Choroid plexus epithelial cell (primary cell): Measurements from ENCODE around the gene ETS1.

Experiments used
- DNase-seq: peaks from one replicate; pipeline ENCODE4 v3.0.0-alpha.2; 2010; ENCODE audit warnings: low read depth
- H3K4me3 ChIP-seq: 2 replicates; pipeline ENCODE4 v1.5.1; 2011; ENCODE audit warnings: low read depth, mild to moderate bottlenecking, control low read depth, low read length, moderate library complexity
- CTCF ChIP-seq: conservative IDR thresholded peaks from 2 replicates; pipeline ENCODE4 v1.5.1; 2011; ENCODE audit warnings: low read depth, mild to moderate bottlenecking, control low read depth, inconsistent platforms, low read length, moderate library complexity

The ETS1 gene

GRCh38 chr11:128479144-128479543 is 108.2 kb downstream of the ETS1 start:
- DNase-seq, result no peak
- no peak for TF ChIP-seq CTCF

GRCh38 chr11:128478305-128478704 is 109.1 kb downstream of the ETS1 start:
- no peak overlapping the region for H3K4me3 ChIP-seq
- no peak for TF ChIP-seq CTCF
- DNase-seq, result no peak

More at GRCh38 chr11:128479144-128479543, 108.2 kb downstream of the ETS1 start:
- no peak overlapping the region for H3K4me3 ChIP-seq

- H3K4me3 ChIP-seq, result no peak overlapping the region
- no peak for DNase-seq
- TF ChIP-seq CTCF, result no peak
Measured at GRCh38 chr11:128477811-128478210, 109.5 kb downstream of the ETS1 start.

- DNase-seq, result no peak
Measured at GRCh38 chr11:128477278-128477677, 110.1 kb downstream of the ETS1 start.

GRCh38 chr11:128476729-128477128 is 110.6 kb downstream of the ETS1 start:
- peak; percentile 94 for DNase-seq
- H3K4me3 ChIP-seq, result no peak overlapping the region
- no peak for TF ChIP-seq CTCF

More at GRCh38 chr11:128477278-128477677, 110.1 kb downstream of the ETS1 start:
- no peak for TF ChIP-seq CTCF
- no peak overlapping the region for H3K4me3 ChIP-seq

- no peak overlapping the region for H3K4me3 ChIP-seq
- TF ChIP-seq CTCF, result no peak
- DNase-seq, result no peak
Measured at GRCh38 chr11:128476049-128476448, 111.3 kb downstream of the ETS1 start.

GRCh38 chr11:128474036-128474874 is 113.1 kb downstream of the ETS1 start:
- no peak for DNase-seq
- TF ChIP-seq CTCF, result no peak
- no peak overlapping the region for H3K4me3 ChIP-seq
